NCI-H82 treated with DMSO at 0.1 percent for 48 hours (cell line): ENCODE data around the gene TMEM134.
"Not testable (repeated sequence)": the region's sequence is repeated elsewhere in the genome, so short reads cannot be mapped to it uniquely, and the experiment has no call there.

Source experiments
- DNase-seq: peaks from one replicate; lab custom pipeline; 2025; ENCODE audit not compliant: unreplicated experiment; lab: John Stamatoyannopoulos, UW

TMEM134 gene

GRCh38 chr11:67485873-67486361 lies 16.9 kb upstream of the TMEM134 start:
- DNase-seq = not testable (repeated sequence)

DNA sequence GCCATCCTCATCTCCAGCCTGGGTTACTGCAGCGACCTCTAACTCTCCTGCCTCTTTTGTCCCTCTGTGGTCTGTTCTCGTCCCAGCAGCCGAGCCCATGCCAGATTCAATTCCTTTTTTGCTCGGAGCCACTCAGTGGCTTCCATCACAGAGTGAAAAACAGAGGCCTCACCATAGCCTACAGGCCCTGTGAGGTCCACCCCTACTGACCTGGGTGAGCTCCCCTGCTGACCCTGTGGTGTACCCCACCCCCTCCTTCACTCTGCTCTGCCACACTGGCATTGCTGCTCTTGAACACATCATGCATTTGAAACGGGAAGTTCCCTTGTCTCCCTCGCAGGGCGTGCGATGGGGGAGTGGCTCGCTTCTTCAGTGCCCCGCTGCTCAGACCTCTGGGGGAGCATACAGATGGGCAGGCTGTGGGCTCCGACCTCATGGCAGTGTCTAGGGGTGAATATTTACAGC lies 15.8 kb upstream of the TMEM134 start:
- no peak for DNase-seq

DNA sequence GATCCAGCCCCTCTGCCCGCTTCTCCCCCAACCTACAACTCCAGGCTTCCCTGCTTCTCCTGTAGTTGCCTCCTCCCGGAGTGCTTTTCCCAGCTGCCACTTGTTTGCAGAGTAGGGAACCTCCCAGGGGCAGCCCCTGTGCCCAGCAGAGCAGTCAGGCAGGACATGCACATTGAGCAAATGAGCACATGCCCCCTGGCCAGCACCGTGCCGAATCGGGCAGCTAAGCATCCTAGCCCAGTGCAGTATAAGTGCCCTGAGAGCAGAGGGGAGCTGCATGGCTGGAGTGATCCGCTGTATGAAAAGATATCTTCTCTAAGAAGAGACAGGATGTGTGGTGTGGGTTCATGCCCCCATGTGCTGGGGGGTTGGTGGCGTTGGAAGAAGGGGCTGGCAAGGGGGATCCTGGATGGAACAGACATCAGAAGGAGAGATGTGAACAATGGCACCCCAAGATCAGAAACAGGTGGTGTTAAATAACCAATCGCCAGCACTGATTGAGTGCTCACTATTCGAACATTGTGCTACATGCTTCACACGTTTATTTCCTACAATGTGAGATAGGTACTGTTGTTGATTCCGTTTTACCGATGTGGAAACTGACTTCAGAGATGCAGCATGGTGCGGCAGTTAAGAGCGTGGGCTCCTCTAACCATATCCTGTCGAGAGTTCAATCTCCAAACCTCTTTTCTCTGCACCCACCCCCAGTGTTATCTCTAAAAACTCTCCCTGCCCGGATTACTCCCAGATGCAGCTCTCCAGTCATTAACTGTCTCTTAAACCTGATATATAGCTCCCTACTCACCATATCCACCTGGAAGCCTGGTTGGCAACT lies 15.0 kb upstream of the TMEM134 start:
- DNase-seq = no peak

DNA sequence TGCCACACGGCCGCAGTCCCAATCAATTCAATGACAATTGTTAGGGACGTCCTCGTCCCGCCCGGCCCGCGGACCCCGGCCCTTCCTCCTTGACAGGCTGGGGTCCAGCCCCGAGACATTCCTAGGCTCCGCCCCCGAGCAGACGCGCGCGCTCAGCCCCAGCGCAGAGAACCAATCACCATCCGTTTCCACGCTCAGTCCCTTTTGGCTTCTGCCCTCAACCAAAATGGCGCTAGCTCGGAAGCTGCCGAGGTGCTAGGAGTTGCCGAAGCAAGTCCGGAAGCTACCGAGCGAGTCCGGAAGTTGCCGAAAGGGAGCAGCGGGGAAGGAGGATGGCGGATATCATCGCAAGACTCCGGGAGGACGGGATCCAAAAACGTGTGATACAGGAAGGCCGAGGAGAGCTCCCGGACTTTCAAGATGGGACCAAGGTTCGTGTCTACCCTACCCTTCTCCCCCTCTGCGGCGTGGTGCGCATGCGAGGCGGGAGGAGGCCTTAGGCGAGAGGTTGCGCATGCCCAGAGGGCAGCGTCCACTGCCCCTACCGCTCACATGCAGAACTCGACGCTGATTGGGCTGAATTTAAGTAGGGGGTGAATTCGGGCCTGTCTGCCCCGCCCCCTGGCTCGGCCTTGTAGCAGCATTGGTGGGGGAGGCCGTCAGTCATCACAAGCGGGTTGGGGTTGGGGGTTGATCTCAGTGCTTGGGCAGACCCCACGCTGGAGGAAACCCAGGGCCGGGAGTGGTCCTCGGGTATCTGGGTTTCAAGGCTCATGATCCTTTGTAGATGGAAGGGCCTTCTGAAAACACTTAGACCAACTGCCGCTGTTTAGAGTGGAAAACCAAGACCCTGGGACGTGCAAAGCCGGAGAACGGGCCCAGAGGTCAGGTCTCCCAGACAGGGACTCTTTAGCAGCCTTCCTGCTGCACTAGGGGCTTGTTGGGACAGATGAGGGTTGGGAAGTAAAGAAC lies 14.1 kb upstream of the TMEM134 start, which contains the start of gene AIP:
TSS of gene AIP (plus strand) at position 200 of the 972 bp plus-strand sequence. CDS start at position 333, 133 bp downstream.
- DNase-seq = peak; percentile 95

DNA sequence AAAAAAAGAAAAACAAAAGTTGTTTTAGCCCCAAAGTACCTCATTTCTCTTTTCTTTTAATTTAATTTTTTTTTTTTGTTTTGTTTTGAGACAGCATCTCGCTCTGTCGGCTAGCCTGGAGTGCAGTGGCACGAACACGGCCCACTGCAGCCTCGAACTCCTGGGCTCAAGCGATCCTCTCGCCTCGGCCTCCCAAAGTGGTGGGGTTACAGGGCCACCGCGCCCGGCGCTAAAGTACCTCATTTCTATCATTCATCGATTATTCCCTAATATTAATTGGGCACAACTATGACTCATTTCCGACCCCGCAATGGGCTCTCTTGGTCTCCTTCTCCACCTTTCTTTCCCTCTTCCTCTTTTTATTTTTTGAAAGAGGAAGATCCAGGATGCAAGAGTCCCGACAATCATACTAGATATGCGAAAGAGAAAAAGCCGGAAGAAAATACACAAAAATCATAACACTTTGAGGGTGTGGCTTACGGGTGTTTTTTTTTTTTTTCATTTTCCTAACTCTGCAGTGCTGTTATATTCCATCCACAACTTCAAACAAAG lies 13.3 kb upstream of the TMEM134 start:
- no peak for DNase-seq

DNA sequence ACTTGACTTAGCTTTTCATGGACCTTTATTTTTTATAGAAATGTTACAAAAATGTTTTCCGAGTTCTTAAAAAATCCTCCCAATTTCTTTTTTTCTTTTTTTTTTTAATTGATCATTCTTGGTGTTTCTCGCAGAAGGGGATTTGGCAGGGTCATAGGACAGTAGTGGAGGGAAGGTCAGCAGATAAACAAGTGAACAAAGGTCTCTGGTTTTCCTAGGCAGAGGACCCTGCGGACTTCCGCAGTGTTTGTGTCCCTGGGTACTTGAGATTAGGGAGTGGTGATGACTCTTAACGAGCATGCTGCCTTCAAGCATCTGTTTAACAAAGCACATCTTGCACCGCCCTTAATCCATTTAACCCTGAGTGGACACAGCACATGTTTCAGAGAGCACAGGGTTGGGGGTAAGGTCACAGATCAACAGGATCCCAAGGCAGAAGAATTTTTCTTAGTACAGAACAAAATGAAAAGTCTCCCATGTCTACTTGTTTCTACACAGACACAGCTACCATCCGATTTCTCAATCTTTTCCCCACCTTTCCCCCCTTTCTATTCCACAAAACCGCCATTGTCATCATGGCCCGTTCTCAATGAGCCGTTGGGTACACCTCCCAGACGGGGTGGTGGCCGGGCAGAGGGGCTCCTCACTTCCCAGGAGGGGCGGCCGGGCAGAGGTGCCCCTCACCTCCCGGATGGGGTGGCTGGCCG lies 8.4 kb upstream of the TMEM134 start:
- not testable (repeated sequence) for DNase-seq

DNA sequence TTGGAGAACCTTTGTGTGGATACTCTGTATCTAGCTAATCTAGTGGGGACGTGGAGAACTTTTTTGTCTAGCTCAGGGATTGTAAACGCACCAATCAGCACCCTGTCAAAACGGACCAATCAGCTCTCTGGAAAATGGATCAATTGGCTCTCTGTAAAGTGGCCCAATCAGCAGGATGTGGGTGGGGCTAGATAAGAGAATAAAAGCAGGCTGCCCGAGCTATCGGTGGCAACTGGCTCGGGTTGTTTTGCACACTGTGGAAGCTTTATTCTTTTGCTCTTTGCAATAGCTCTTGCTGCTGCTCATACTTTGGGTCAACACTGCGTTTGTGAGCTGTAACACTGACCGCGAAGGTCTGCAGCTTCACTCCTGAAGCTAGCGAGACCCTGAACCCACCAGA lies 7.6 kb upstream of the TMEM134 start:
- not testable (repeated sequence) for DNase-seq

DNA sequence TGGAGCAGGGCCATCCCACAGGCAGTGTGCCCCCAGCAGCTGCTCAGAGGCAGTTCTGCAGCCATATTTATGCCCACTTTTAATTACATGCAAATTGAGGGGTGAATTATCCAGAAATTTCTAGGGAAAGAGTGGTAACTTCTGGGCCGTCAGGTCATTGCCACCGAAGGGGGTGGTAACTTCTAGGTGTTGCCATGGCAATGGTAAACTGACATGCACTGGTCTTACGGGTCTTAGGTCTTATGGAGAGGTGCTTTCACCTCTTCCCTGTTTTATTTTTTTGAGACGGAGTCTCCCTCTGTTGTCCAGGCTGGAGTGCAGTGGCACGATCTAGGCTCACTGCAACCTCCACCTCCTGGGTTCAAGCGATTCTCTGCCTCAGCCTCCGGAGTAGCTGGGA lies 3.8 kb upstream of the TMEM134 start:
- no peak for DNase-seq

- no peak for DNase-seq
Measured at GRCh38 chr11:67470337-67471002, 1.4 kb upstream of the TMEM134 start.

DNA sequence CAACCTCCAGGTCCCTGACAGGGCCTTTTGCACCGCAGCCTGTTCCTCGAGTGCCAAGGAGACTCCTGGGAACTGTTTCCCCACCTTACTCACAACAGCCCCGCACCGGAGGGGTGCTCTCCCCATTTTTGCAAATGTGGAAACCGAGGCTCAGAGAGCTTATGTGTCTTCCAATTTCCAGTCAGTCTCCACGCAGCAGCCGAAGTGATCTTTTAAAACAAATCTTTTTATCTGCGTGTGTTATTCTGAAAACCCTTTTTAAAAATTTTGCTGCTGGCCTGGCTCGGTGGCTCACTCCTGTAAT lies 409 bp upstream of the TMEM134 start:
- no peak for DNase-seq

- DNase-seq = no peak
Measured at GRCh38 chr11:67468456-67468758, 644 bp downstream of the TMEM134 start.

- no peak for DNase-seq
Measured at GRCh38 chr11:67468056-67468455, 995 bp downstream of the TMEM134 start.

DNA sequence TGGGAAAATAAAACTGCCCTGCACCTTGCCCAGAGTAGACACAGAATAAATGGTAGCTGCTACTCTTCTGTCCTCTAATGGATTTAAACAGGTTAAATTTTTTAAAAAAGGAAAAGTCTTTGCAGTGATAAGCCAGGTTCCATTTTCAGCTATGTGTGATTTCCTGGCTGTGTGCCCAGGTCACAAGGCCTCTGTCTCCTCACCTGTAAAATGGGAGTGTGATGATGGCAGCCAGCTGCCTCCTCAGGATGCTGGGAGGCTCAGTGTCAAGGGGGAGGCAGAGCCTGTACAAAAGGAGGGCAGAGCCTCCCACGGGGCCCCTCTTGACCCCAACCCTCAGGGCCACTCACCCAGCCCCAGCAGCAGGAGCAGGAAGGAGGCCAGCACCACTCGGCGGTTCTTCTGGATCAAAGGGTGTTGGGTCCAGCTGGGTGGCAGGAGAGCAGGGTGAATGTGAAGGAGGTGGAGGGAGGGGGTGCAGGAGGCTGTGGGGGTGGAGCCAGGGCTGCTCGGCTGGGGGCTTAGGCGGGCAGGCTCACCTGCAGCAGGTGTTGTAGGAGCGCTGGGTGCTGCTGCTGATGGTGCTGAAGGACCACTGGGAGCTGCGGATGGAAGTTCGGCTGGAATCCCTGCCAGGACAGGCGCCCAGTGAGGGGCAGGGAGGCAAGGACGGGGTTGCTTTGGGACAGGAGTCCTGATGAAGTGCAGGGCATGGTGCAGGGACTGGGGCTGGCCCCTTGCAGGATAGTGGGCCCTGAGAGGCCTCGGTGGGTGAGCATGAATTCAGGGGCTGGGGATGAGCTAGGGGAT lies 1.9 kb downstream of the TMEM134 start:
- no peak for DNase-seq

- DNase-seq = no peak
Measured at GRCh38 chr11:67466367-67466766, 2.7 kb downstream of the TMEM134 start.

GRCh38 chr11:67465530-67465929 lies 3.5 kb downstream of the TMEM134 start:
- not testable (repeated sequence) for DNase-seq

DNA sequence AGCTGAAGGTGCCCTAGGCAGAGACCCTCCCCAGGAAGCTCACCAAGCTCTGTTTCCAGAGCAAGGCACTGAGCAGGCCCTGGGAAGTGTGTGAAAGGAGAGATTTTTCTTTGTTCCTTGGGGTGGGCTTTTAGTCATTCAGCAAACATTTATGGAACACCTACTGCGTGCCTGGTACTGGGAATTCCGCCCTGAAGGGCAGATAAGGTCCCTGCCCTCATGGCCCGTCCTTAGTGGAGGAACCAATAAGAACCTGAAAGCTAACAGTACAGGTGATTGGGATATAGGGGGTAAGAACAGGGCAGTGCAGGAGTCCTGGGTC lies 3.9 kb downstream of the TMEM134 start:
- no peak for DNase-seq

DNA sequence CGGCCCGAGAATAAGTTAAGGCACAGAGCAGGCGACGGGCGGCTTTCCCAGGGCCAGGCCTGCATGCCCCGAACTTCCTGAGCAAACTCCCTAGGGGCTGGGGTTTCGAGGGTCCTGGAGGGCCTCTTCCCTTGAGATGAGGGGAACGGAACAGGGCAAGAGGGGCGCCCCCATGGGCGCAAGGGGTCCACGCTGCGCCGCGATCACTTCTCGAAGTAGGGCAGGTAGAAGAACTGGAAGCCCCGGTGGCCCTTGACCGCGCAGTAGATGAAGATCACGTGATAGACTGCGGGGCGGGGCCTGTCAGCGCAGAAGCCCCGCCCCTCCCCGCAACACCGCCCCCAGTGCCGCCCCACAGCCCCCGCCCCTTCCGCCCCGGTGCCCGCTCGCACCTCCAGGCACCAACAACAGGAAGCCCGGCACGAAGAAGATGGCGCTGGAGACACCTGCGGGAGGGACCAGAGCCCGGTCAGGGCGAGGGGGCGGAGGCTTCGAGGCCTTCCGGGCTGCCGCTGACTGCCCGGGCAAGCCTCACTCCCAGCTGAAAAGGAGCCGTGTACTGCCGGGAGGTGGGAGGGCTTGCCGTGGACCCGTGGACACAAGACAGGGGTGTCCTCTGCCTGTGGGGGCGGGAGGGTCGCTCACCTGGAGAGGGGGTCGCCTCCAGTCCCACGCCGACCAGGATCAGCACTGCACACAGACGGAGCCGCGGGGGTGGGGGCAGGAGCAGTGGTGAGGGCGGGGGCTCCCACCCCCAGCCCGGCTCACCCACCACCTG lies 4.5 kb downstream of the TMEM134 start:
- no peak for DNase-seq

DNA sequence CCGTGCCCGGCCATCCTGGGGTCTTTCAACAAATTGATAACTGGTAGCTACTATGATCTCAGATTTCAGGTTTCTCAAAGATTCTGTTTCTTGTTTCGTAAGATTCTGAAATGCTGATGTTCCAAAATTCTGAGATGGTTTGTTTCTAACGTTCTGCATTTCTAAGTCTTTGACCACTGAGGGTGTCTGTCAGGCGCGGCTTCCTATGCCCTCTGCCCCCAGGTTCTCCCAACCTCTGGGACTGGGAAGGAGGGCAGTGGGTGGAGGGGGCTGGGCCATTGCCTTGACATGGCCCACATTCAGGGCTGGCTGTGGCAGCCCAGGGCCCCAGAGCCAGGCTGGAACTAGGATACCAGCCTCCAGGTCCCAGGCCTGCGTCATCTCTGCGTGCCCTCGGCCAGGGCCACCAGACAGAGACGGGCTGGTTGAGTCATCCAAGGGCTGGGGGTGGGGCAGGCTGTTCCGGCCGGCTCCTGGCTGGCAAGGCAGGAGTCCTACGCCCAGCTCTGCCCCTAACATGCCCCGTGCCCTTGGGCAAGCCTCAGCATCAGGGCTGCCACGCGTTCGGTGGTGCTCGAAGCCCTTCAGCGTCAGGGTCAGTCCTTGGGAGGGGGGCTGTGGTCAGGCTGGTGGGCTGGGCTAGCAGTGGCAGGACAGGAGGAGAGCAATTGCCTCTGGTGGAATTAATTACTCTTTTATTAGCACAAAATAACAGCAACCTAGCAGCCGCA lies 5.2 kb downstream of the TMEM134 start:
- no peak for DNase-seq
